SU-DHL-6 (cell line): ENCODE results near the gene PPA2.

Experiments used
- CTCF ChIP-seq: fragments of 200-600 bp; sonication (generic); IDR thresholded peaks from one replicate; pipeline ENCODE4 v1.5.1; 2017; ENCODE audit warnings: antibody characterized with exemption, mild to moderate bottlenecking, low read length, moderate library complexity; ENCODE audit not compliant: insufficient read depth, poor library complexity, severe bottlenecking
- EZH2phosphoT487 ChIP-seq: fragments of 200-600 bp; sonication (generic), shearing (Covaris generic); conservative IDR thresholded peaks from 2 replicates; pipeline ENCODE4 v1.6.1; 2018; ENCODE audit warnings: mild to moderate bottlenecking, antibody characterized with exemption, low read length, moderate library complexity, mixed read lengths

GRCh38 chr4:105460306-105460705 is 13.6 kb downstream of the PPA2 start:
- TF ChIP-seq CTCF (no peak), EZH2phosphoT487 (no peak)
